Measurements from ENCODE around the gene ZFYVE27. TPM values are rescaled to one million over a fixed set of nuclear protein-coding genes. Genes with fewer than 3 reads are reported as not detected.

Gene ZFYVE27
- total RNA-seq, 4 donors from 2014 or later, result 14.8 to 26.2 (median 21.6) TPM

DNA sequence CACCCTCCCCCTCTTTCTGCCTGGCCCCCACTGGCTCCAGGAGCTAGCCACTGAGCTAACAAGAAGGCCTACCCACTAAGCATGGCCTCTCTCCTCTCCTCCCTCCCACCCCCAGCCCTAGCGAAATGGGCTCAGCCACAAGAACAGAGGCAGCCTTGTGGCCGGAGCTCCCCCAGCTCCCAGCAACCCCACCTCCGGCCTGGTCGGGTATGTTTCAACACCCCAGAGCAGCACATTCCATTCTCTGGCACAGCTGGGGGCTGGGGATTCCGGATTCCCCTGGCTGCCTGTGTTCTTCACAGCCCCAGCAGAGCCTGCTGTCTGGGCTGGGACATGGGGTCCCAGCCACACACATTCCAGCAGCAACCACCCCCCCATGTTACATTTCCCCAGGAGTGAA lies 25.9 kb downstream of the ZFYVE27 start:
- no peak for TF ChIP-seq CTCF (IDR thresholded peaks at IDR 0.05; ENCODE audit: low read depth)

DNA sequence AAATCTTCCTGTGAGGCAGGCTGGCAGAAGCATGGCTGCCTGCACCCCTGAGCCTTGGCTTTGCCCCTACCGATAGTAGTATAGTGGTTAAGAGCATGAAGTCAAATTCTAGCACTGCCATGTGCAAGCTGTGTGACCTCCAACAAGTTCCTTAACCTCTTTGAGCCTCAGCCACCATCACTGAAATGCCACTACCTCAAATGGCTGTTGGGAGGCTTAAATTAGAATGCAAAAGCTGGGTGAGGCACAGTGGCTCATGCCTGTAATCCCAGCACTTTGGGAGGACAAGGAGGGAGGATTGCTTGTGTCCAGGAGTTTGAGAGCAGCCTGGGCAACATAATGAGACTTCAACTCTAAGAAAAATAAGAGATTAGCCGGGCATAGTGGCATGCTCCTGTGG lies 26.5 kb downstream of the ZFYVE27 start:
- no peak for TF ChIP-seq CTCF (IDR thresholded peaks at IDR 0.05; ENCODE audit: low read depth)

- TF ChIP-seq CTCF (IDR thresholded peaks at IDR 0.05; ENCODE audit: low read depth), result no peak
Observed at GRCh38 chr10:97763947-97764346, 27.0 kb downstream of the ZFYVE27 start.

DNA sequence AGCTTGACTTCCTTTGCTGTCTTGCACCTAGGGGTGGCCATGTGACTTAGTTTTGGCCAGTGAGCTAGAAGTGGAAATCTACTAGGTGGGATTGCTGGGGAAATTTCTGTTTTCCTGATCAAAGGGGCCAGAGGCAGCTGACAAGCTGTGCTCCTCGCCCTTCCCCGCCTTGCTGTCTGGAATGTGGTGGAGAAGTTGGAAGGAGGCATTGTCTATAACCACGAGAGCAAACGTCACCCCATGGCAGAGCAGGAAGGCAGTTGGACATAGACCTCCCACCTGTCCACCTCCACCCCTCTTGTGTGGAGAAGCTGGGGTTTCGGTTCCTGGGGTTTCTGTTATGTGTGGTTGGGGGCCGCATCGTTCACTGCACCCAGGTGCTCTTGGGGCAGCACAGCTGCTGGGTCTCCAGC lies 27.6 kb downstream of the ZFYVE27 start:
- no peak for TF ChIP-seq CTCF (IDR thresholded peaks at IDR 0.05; ENCODE audit: low read depth)

- TF ChIP-seq CTCF (IDR thresholded peaks at IDR 0.05; ENCODE audit: low read depth), result no peak
Observed at GRCh38 chr10:97765201-97765600, 28.3 kb downstream of the ZFYVE27 start.

- TF ChIP-seq CTCF (IDR thresholded peaks at IDR 0.05; ENCODE audit: low read depth), result no peak
Observed at GRCh38 chr10:97766106-97766810, 29.3 kb downstream of the ZFYVE27 start.

- TF ChIP-seq CTCF (IDR thresholded peaks at IDR 0.05; ENCODE audit: low read depth), result no peak
Observed at GRCh38 chr10:97766996-97767924, 30.3 kb downstream of the ZFYVE27 start.
